WTC11 (cell line): ENCODE results near the gene MAML2. TPM values are rescaled to one million over a fixed set of nuclear protein-coding genes. Genes with fewer than 3 reads are reported as not detected.
A peak's percentile ranks its signal among the peaks of the same experiment; 100 is the strongest.

ENCODE experiments used
- ATAC-seq: fragments of 200-7000 bp; cut with Tn5 transposase; 2 replicates; pipeline ENCODE4 v1.10.0; 2021; ENCODE audit warnings: mild to moderate bottlenecking, moderate library complexity
- CTCF ChIA-PET: fragments of 300-600 bp; sonication (Branson Sonifier 250); formaldehyde crosslinking; loops from one replicate; lab custom pipeline; 2021; ENCODE audit warnings: antibody characterized with exemption; lab: Charles Lee
- POLR2A ChIA-PET: fragments of 350-600 bp; sonication (Branson Sonifier 250); formaldehyde crosslinking; loops from one replicate; lab custom pipeline; 2021; ENCODE audit warnings: antibody characterized with exemption; lab: Charles Lee
- DNase-seq: peaks from one replicate; pipeline ENCODE4 v3.0.0; 2021; ENCODE audit warnings: low spot score
- H3K27ac Mint-ChIP-seq: 2 replicates; pipeline ENCODE4 v1.8.0; 2021; ENCODE audit warnings: mixed read lengths
- H3K27me3 Mint-ChIP-seq: 2 replicates; pipeline ENCODE4 v1.8.0; 2021; ENCODE audit warnings: low read depth, mild to moderate bottlenecking, moderate library complexity, mixed read lengths
- H3K36me3 Mint-ChIP-seq: 2 replicates; pipeline ENCODE4 v1.8.0; 2021; ENCODE audit warnings: mixed read lengths
- H3K4me1 Mint-ChIP-seq: 2 replicates; pipeline ENCODE4 v1.8.0; 2022; ENCODE audit warnings: mixed read lengths
- H3K4me3 Mint-ChIP-seq: 2 replicates; pipeline ENCODE4 v1.8.0; 2021; ENCODE audit warnings: mild to moderate bottlenecking, moderate library complexity, mixed read lengths
- H3K9me3 Mint-ChIP-seq: 2 replicates; pipeline ENCODE4 v1.8.0; 2021; ENCODE audit warnings: mixed read lengths
- ETV6 ChIP-seq: sonication (generic); formaldehyde crosslinking; IDR thresholded peaks from 2 replicates; pipeline ENCODE4 v1.8.1; 2022; ENCODE audit warnings: mild to moderate bottlenecking, missing genetic modification reagents
- IRF2 ChIP-seq: sonication (generic); formaldehyde crosslinking; IDR thresholded peaks from 2 replicates; pipeline ENCODE4 v1.8.0; 2022; ENCODE audit warnings: low read depth, missing genetic modification reagents, borderline replicate concordance
- MYBL2 ChIP-seq: sonication (generic); formaldehyde crosslinking; IDR thresholded peaks from 2 replicates; pipeline ENCODE4 v1.8.1; 2023; ENCODE audit warnings: mild to moderate bottlenecking, moderate library complexity, missing genetic modification reagents
- SP1 ChIP-seq: sonication (generic); formaldehyde crosslinking; conservative IDR thresholded peaks from 2 replicates; pipeline ENCODE4 v1.8.1; 2022; ENCODE audit warnings: missing genetic modification reagents
- TP53 ChIP-seq: sonication (generic); formaldehyde crosslinking; IDR thresholded peaks from 2 replicates; pipeline ENCODE4 v1.8.1; 2023; ENCODE audit warnings: mild to moderate bottlenecking, missing genetic modification reagents
- ZBTB21 ChIP-seq: sonication (generic); formaldehyde crosslinking; IDR thresholded peaks from 2 replicates; pipeline ENCODE4 v1.8.1; 2023; ENCODE audit warnings: mild to moderate bottlenecking, missing genetic modification reagents, borderline replicate concordance
- ZNF138 ChIP-seq: sonication (generic); formaldehyde crosslinking; conservative IDR thresholded peaks from 2 replicates; pipeline ENCODE4 v1.8.1; 2022; ENCODE audit warnings: mild to moderate bottlenecking, moderate library complexity, missing genetic modification reagents
- ZNF219 ChIP-seq: sonication (generic); formaldehyde crosslinking; IDR thresholded peaks from 2 replicates; pipeline ENCODE4 v1.8.0; 2023; ENCODE audit warnings: missing genetic modification reagents, mild to moderate bottlenecking, borderline replicate concordance
- ZNF263 ChIP-seq: sonication (generic); formaldehyde crosslinking; IDR thresholded peaks from 2 replicates; pipeline ENCODE4 v1.8.1; 2022; ENCODE audit warnings: low read depth, mild to moderate bottlenecking, moderate library complexity, missing genetic modification reagents
- ZNF317 ChIP-seq: sonication (generic); formaldehyde crosslinking; IDR thresholded peaks from 2 replicates; pipeline ENCODE4 v1.8.1; 2023; ENCODE audit warnings: low read depth, mild to moderate bottlenecking, moderate library complexity, missing genetic modification reagents, borderline replicate concordance
- ZNF416 ChIP-seq: fragments of 250-450 bp; sonication (Bioruptor Pico); IDR thresholded peaks from 2 replicates; pipeline ENCODE4 v1.9.0; 2021; ENCODE audit warnings: mild to moderate bottlenecking, inconsistent platforms
- total RNA-seq: library from RNA; stranded (reverse); gene quantifications from 3 replicates; pipeline ENCODE4 v1.2.3, GENCODE V29; 2021
- TF ChIP-seq, protein P1 (sequence below): fragments of 200-600 bp; IDR thresholded peaks from 2 replicates; pipeline ENCODE4 v1.8.0; 2022; ENCODE audit warnings: antibody characterized with exemption
- TF ChIP-seq, protein P2 (sequence below): sonication (generic); formaldehyde crosslinking; IDR thresholded peaks from 2 replicates; pipeline ENCODE4 v1.8.0; 2023; ENCODE audit warnings: missing genetic modification reagents
- TF ChIP-seq, protein P3 (sequence below): sonication (generic); formaldehyde crosslinking; conservative IDR thresholded peaks from 2 replicates; pipeline ENCODE4 v1.8.1; 2022; ENCODE audit warnings: mild to moderate bottlenecking, missing genetic modification reagents
- TF ChIP-seq, protein P4 (sequence below): sonication (generic); formaldehyde crosslinking; IDR thresholded peaks from 2 replicates; pipeline ENCODE4 v1.8.0; 2022; ENCODE audit warnings: mild to moderate bottlenecking, missing genetic modification reagents
- TF ChIP-seq, protein P5 (sequence below): sonication (generic); formaldehyde crosslinking; IDR thresholded peaks from 2 replicates; pipeline ENCODE4 v1.8.1; 2023; ENCODE audit warnings: mild to moderate bottlenecking, missing genetic modification reagents
- TF ChIP-seq, protein P6 (sequence below): sonication (generic); formaldehyde crosslinking; IDR thresholded peaks from 2 replicates; pipeline ENCODE4 v1.8.1; 2022; ENCODE audit warnings: mild to moderate bottlenecking, missing genetic modification reagents, moderate library complexity, borderline replicate concordance
- TF ChIP-seq, protein P7 (sequence below): sonication (generic); formaldehyde crosslinking; IDR thresholded peaks from 2 replicates; pipeline ENCODE4 v1.8.1; 2023; ENCODE audit warnings: mild to moderate bottlenecking, missing genetic modification reagents, moderate library complexity
- TF ChIP-seq, protein P8 (sequence below): fragments of 250-450 bp; sonication (Bioruptor Pico); IDR thresholded peaks from 2 replicates; pipeline ENCODE4 v1.9.0; 2021; ENCODE audit warnings: moderate library complexity, mild to moderate bottlenecking, inconsistent platforms, borderline replicate concordance

Gene MAML2
- total RNA-seq, 1 experiment from 2014 or later: 8.1 TPM

DNA sequence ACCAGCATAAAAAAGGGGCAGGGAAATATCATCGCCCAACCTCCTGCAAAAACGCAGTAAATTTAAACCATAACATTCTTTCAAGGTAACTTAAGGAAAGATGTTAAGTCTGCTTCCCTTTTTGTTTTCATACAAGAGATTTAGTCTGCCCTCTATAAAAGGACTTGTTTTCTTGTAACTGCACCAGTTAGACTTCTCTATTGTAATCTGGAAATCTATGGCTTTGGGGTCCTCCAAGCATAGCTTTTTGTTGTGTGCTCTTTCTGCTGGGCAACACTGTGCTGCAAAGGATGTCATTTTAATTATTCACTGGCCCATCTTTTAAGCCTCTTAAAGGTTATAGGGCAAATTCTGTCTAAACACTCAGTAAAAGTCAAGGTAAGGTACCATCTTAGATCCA, 136.0 kb downstream of the MAML2 start (continued):
- TF ChIP-seq, protein P1, sequence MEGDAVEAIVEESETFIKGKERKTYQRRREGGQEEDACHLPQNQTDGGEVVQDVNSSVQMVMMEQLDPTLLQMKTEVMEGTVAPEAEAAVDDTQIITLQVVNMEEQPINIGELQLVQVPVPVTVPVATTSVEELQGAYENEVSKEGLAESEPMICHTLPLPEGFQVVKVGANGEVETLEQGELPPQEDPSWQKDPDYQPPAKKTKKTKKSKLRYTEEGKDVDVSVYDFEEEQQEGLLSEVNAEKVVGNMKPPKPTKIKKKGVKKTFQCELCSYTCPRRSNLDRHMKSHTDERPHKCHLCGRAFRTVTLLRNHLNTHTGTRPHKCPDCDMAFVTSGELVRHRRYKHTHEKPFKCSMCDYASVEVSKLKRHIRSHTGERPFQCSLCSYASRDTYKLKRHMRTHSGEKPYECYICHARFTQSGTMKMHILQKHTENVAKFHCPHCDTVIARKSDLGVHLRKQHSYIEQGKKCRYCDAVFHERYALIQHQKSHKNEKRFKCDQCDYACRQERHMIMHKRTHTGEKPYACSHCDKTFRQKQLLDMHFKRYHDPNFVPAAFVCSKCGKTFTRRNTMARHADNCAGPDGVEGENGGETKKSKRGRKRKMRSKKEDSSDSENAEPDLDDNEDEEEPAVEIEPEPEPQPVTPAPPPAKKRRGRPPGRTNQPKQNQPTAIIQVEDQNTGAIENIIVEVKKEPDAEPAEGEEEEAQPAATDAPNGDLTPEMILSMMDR: no peak
- TF ChIP-seq, protein P2, sequence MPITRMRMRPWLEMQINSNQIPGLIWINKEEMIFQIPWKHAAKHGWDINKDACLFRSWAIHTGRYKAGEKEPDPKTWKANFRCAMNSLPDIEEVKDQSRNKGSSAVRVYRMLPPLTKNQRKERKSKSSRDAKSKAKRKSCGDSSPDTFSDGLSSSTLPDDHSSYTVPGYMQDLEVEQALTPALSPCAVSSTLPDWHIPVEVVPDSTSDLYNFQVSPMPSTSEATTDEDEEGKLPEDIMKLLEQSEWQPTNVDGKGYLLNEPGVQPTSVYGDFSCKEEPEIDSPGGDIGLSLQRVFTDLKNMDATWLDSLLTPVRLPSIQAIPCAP: no peak
- no peak for TF ChIP-seq ZNF219 (CRISPR knock-in tag)

DNA sequence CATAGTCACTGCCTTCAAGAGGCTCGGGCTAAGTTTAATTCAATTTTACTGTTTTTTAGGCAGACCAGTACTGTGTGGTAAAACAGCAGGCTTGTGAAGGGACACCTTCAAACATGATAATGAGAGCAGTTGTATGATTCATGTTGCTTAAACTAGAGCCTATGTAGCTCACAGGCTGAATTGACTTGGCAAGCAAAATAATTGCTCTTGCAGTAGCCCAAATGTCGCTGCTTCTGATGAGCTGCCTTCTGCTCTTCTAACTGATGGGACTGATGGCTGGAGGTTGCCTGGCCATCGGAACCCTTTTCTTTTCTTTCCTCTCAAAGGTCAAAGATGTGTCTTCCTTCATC, 137.6 kb downstream of the MAML2 start:
- ATAC-seq: no peak
- TF ChIP-seq ZNF263 (CRISPR knock-in tag) (no peak), SP1 (CRISPR knock-in tag) (no peak), ZNF416 (CRISPR knock-in tag) (no peak), ETV6 (no peak), TP53 (CRISPR knock-in tag) (no peak), MYBL2 (CRISPR knock-in tag) (no peak)
- TF ChIP-seq, protein P3, sequence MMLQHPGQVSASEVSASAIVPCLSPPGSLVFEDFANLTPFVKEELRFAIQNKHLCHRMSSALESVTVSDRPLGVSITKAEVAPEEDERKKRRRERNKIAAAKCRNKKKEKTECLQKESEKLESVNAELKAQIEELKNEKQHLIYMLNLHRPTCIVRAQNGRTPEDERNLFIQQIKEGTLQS (CRISPR knock-in tag): no peak
- TF ChIP-seq, protein P4, sequence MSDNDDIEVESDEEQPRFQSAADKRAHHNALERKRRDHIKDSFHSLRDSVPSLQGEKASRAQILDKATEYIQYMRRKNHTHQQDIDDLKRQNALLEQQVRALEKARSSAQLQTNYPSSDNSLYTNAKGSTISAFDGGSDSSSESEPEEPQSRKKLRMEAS (CRISPR knock-in tag): no peak
- TF ChIP-seq, protein P5, sequence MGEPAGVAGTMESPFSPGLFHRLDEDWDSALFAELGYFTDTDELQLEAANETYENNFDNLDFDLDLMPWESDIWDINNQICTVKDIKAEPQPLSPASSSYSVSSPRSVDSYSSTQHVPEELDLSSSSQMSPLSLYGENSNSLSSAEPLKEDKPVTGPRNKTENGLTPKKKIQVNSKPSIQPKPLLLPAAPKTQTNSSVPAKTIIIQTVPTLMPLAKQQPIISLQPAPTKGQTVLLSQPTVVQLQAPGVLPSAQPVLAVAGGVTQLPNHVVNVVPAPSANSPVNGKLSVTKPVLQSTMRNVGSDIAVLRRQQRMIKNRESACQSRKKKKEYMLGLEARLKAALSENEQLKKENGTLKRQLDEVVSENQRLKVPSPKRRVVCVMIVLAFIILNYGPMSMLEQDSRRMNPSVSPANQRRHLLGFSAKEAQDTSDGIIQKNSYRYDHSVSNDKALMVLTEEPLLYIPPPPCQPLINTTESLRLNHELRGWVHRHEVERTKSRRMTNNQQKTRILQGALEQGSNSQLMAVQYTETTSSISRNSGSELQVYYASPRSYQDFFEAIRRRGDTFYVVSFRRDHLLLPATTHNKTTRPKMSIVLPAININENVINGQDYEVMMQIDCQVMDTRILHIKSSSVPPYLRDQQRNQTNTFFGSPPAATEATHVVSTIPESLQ: no peak
- TF ChIP-seq, protein P6, sequence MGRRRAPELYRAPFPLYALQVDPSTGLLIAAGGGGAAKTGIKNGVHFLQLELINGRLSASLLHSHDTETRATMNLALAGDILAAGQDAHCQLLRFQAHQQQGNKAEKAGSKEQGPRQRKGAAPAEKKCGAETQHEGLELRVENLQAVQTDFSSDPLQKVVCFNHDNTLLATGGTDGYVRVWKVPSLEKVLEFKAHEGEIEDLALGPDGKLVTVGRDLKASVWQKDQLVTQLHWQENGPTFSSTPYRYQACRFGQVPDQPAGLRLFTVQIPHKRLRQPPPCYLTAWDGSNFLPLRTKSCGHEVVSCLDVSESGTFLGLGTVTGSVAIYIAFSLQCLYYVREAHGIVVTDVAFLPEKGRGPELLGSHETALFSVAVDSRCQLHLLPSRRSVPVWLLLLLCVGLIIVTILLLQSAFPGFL (CRISPR knock-in tag): no peak
- TF ChIP-seq, protein P7, sequence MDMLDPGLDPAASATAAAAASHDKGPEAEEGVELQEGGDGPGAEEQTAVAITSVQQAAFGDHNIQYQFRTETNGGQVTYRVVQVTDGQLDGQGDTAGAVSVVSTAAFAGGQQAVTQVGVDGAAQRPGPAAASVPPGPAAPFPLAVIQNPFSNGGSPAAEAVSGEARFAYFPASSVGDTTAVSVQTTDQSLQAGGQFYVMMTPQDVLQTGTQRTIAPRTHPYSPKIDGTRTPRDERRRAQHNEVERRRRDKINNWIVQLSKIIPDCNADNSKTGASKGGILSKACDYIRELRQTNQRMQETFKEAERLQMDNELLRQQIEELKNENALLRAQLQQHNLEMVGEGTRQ (CRISPR knock-in tag): no peak
- TF ChIP-seq, all 79 proteins: peak for 0
- H3K27ac Mint-ChIP-seq: peak overlapping the region; percentile 19; the same call in 1 of the 2 replicates
- no peak for DNase-seq
- H3K4me1 Mint-ChIP-seq: peaks cover 63% of the 10 kb centered on the region
- no peak overlapping the region for H3K4me3 Mint-ChIP-seq
- H3K9me3 Mint-ChIP-seq: no peaks in the 10 kb centered on the region
- H3K36me3 Mint-ChIP-seq: no peaks in the 10 kb centered on the region
- no peaks in the 10 kb centered on the region for H3K27me3 Mint-ChIP-seq
- CTCF ChIA-PET: no interaction called here
- POLR2A ChIA-PET: interaction anchor here (0.6 kb wide), 1 partner anchor 1446 kb away, joined by 5 read pairs; no protein-coding TSS in a partner anchor

DNA sequence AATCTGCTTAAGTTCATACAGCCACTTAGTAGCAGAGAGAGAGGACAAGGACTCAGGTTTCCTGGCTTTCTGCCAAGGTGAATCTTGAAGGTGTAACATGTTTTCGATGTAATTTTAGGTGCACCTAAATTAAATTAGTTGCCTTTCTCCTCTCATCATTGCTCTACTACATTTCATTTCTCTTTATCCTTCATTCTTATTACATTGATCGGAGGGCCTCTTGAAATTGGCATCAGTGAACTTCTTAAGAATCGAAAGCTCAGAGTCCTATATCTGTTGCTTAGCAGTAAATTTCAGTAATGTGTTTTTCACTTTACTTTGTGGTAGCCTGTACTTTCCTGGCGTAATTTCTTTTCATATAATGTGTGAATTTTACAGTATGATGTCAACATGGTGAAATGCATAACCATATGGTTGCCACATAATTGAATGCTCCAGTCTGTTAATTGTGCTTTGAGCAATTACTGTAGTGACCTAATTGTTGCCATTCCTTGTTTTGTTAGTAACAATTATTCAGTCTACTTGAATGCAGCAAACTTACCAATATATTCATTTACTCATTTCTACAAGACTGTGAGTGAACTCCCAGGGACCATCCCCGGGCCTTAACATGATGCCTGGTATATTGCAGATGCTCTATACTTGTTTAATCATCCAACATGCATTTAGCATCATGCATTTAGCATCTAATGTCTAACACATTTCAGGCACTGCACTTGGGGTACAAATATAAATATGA, 138.1 kb downstream of the MAML2 start:
- no peak for ATAC-seq
- H3K4me1 Mint-ChIP-seq: peaks cover 69% of the 10 kb centered on the region
- H3K9me3 Mint-ChIP-seq: no peaks in the 10 kb centered on the region
- DNase-seq: no peak
- H3K36me3 Mint-ChIP-seq: no peaks in the 10 kb centered on the region
- no peaks in the 10 kb centered on the region for H3K27me3 Mint-ChIP-seq
- CTCF ChIA-PET: no interaction called here
- POLR2A ChIA-PET: no interaction called here
- H3K27ac Mint-ChIP-seq: no peak overlapping the region
- no peak overlapping the region for H3K4me3 Mint-ChIP-seq
- TF ChIP-seq, protein P8, sequence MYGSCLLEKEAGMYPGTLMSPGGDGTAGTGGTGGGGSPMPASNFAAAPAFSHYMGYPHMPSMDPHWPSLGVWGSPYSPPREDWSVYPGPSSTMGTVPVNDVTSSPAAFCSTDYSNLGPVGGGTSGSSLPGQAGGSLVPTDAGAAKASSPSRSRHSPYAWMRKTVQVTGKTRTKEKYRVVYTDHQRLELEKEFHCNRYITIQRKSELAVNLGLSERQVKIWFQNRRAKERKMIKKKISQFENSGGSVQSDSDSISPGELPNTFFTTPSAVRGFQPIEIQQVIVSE (CRISPR knock-in tag): no peak
- TF ChIP-seq, protein P1: no peak
- TF ChIP-seq ZBTB21: no peak
- no peak for TF ChIP-seq ZNF317
- no peak for TF ChIP-seq IRF2 (CRISPR knock-in tag)
- no peak for TF ChIP-seq ZNF138
